ENCODE results near the gene RCSD1.

RCSD1 gene

DNA sequence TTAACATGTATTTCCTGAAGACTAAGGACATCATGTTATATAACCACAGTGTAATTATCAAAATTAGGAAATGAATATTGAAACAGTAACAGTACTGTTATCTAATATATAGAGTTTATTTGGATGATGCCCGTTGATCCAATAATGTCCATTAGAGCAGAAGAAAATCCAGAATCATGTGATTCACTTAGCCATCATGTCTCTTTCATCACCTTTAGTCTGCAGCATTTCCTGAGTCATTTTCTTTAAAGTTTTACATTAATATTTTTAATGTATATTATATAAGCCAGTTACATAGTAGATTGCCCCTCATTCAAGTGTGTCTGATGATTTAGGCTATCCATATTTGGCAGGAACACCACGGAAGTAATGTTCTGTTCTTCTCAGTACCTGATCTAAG lies 120.6 kb downstream of the RCSD1 start:
- no peak for DNase-seq

GRCh38 chr1:167751676-167752075 lies 121.6 kb downstream of the RCSD1 start:
- no peak for DNase-seq

DNA sequence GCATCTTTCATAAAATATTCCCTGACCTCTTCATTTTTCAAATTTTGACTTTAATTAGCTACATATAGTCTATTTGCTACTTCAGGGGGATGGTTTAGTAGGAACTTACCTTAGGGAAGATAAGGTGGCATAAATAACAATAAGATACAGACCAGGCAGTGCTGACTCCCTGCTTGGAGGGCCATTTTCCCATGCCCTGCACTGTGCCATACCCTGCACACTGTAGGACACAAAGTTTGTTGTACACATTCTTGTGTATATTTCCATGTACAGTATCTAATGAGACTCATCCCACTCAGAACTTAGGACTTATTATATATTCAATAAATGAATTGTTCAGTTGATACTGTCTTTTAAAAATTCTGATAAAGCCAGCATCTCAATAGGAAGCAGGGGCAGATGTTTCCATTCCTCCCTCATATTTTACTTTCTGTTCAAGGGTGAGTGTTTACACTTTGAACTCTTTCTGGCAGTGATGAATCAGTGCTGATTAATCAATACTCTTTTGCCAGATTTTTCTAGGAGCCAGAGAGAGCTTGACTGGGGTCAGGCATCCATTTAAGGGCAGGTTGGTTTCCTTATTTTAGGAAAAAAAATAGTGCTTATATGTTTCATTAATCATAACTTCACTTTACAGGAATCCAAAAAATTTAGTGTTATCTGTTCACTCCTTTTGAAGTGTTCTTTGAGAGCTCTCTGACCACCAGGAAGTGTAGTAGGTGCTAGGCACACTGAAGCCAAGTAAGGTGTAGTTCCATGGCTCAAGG lies 122.4 kb downstream of the RCSD1 start:
- DNase-seq: no peak

DNA sequence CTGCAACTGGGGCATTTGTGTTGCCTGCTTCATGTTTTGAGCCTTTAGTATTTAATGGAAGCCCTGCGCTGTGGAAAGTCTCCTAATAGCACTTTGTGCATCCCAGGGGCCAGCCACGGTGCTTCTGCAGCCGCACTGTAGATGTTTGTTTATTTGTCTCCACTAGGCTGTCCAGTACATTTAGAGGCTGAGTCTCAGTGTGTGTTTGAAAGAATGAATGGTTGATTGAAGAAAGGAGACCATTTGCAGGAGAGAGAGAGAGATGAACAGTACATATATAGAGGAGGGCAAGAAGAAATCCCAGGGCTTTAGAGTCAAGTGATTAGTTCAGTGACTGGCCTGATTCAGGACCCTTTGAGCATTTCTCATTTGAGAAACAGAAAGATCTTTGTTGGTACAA lies 125.6 kb downstream of the RCSD1 start:
- DNase-seq: no peak
